ENCODE data around the gene RTN4IP1.
A peak's percentile ranks its signal among the peaks of the same experiment; 100 is the strongest.
"Not testable (repeated sequence)": the region's sequence is repeated elsewhere in the genome, so short reads cannot be mapped to it uniquely, and the experiment has no call there.

RTN4IP1 gene

DNA sequence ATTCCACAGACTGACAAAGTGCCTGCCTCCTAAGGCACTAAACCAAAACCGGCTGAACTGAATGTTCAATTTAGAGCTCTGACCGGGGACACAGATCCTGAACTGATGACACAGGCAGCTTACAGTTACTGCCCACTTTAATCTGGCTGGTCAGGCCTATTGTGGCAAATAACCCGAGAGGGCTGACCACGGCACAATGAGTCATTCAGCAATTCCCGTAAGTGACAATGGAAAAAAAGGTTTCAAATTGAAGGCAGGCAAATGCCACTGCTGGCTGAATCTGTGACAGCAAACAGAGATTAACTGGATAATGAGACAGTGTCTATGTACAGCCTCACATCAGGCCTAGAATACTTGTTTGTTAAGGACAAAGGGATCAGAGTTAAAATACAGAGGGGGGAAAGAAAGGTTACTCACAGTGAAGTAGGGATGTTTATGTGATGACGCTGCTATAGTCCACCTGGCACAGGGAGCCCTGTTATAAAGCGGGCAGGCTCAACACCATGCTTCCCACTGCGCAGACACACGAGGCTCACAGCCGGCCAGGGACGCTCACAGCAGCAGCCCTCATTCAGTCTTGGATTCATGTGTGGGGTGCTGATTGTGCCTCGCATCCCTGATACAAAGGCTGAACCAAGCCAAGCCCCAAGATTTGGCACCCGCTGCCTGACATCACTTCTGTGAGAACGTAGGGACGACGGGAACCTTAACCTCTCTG lies 54.4 kb downstream of the RTN4IP1 start:
- DNase-seq, result no peak

DNA sequence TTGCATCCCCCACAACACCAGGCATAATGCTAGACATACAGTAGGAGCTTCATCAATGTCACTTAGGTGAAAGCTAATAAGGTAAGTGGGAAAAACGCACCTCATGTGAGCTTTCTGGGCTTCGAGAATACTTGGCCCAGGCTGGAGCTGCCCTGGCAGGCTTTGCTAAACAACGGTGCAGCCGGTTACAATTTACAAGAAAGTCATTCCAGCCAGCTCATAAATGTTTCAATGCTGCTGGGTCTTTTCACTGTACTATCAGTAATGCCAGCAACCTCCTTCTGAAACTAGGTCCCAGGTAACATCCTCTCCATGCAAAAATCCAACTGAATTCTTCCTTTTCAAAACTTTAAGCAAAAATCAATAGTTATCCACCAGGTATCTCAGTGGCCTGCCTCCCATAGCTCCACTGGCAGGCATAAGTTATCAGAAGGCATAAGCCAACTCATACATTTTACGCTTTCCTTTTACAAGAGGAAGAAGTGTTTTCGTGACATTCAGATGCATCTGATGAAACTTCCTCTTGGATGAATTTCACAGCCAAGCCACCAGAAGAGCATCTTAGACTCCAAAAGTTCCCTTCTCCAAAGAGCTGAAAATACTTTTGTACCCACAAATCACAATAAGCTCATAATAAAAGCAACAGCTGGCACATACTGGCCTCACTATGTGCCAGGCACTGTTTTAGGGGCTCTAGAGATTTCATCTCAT lies 56.3 kb downstream of the RTN4IP1 start:
- peak; percentile 59 to 60 for DNase-seq

DNA sequence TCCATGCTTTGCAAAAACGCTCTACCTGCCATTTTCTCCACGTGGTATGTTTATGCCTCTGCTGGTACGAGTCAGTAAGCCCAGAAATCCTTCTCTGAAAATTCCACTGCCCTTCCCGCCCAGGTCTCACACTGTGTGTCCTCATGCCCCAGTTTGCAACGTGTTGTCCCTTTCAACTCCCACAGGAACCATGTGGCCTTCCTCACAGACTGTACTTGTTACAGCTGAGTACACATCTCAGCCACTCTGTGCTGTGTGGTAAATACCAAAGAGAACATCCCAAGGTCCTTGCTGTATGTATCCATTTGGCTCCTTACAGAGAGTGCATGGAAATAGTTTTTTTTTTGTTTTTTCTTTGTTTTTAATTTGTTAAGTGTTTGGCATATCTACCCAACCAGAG lies 56.9 kb downstream of the RTN4IP1 start:
- no peak for DNase-seq

DNA sequence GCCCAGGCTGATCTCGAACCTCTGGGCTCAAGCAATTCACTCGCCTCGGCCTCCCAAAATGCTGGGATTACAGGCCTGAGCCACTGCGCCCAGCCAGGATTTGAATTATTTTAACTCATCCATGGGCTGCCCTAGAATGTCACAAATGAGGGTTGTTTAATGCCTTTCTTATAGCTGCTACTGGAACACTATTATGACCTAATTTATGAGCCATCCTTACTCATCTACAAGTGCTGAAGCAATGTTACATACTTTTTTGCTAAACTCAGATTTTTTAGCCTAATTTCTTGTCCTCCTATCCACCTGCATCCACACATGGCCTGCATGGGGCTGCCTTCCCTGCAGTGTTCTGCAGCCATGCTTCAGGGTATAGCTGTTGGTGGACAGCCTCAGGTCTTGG lies 59.9 kb downstream of the RTN4IP1 start:
- no peak for DNase-seq

DNA sequence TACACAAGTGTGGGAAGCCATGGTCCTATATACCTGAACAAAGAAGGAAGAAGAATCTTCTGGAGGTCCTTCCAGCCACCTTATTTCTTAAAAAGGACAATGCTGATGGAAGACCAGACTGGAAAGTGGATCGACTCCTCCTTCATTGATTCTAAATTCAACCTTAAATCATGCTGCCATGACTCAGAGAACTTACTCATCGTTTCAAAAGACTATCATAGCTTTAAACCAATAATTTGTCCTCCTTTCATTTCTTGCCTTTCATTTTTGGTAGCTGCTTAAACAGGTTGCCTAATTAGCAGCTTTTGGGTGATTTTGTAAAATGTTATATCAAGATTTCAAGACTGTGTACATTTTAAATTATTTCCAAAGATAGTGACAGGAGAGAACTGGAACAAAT lies 60.8 kb downstream of the RTN4IP1 start:
- DNase-seq, result no peak

DNA sequence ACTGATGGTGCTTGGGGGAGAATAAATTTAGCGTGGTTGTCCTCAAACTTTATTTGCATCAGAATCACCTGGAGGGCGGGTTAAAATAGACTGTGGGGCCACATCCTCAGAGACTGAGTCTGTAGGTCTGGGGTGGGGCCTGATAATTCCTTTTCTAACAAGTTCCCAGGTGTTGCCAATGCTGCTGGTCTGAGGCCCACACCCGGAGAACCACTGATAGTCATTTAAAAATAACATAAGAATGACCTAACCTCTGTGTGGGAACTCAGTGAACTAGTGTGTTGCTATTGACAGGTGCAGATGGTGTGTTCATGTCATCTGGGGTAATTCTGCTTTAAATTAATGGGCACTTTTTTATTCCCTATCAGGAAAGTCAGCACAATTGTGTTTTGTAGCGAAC lies 64.8 kb downstream of the RTN4IP1 start:
- no peak for DNase-seq

DNA sequence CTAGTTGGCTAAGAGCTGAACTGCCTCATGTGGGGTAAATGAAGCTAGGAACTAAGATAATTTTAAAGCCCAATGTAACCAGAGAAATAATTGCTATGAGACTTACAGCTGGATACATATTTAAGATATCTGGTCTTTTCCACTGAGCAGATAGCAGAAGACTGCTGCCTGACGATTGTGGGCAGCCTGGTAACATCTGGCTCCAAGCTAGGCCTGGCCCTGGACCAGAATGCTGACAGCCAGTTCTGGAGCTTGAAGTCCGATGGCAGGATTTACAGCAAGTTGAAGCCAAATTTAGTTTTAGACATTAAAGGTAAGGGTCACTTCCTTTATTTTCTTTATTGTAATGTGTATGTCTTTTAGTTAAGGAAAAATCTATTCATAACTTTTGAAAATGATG lies 65.7 kb downstream of the RTN4IP1 start:
- DNase-seq, result no peak

DNA sequence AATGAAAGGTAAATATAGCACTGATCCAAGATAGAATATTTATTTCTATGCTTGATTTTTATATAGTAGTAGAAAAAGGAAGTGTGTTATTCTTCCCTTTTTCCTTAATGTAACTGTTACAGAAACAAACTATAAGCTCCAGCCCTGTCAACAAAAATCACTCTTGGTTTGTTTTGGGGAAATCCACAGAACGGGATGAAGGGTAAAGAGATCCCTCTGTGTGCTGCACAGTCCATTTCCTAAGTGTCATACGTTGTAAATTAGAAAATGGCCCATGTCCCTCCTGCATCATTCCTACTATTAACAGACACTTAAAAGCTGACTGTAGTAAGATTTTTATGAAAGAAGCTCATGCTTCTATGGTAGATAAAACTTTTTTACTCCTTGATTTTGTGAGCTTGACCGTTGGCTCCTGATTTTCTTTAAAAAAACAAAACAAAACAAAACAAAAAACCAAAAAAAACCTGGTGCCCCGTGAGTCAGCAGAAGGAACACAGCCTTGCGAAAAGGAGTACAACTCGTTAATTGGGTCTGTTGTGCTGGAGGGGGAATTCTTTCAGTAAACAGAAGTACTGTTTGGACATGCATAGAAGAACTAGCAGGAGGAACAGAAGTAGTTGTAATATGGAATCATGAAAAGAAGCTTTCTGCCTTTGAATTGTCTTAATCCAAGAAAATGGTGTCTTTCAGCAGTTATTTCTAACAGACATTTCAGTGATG lies 67.5 kb downstream of the RTN4IP1 start:
- DNase-seq, result no peak

DNA sequence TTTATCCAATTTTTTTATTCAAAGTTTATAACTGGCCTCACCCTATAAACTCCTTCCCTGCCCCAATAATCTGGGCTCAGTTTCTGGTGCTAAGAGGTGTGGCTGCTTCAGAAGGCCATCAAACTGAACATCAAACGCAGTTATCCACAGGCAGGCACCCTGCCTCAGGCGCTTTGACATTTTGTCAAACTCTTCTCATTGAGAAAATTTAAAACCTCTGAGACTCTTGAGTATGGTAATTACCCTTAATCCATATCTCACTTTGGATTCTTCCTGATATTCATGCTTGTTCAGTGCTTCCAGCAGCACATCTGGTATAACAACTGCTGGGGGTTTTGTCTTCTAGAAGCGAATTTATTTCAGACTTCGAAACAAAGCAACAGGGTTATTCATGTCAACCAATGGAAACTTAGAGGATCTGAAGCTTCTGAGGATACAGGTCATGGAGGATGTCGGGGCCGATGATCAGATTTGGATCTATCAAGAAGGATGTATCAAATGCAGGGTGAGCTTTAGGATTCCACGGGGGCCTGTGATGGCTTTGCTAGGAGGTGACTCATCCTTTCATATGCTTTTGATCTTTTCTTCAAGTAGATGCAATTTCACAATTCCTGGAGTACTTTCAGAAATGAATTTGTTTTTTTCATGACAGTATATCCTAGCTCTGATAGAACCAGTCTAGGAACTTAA lies 68.2 kb downstream of the RTN4IP1 start:
- peak; percentile 37 to 52 for DNase-seq

DNA sequence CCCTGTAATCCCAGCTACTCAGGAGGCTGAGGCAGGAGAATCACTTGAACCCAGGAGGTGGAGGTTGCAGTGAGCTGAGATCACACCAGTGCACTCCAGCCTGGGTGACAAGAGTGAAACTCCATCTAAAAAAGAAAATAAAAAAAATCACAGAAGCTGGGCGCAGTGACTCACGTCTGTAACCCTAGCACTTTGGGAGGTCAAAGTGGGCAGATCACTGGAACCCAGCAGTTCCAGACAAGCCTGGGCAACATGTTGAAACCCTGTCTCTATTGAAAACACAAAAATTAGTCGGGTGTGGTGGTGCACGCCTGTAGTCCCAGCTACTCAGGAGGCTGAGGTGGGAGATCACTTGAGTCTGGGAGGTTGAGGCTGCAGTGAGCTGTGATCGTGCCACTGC lies 69.6 kb downstream of the RTN4IP1 start:
- not testable (repeated sequence) for DNase-seq

DNA sequence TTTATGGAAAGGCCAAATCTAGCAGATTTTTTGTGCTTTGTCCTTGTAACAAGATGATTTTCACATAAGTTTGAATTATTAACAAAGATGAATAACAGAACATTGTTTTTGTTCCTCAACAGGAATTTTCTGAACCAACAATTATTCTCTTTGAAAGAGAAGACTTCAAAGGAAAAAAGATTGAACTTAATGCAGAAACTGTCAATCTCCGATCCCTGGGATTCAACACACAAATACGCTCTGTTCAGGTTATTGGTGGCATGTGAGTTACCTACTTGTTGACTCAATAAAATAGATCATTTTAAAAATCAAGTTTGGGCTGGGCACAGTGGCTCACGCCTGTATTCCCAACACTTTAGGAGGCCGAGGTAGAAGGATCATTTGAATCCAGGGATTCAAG lies 70.9 kb downstream of the RTN4IP1 start:
- DNase-seq, result no peak

DNA sequence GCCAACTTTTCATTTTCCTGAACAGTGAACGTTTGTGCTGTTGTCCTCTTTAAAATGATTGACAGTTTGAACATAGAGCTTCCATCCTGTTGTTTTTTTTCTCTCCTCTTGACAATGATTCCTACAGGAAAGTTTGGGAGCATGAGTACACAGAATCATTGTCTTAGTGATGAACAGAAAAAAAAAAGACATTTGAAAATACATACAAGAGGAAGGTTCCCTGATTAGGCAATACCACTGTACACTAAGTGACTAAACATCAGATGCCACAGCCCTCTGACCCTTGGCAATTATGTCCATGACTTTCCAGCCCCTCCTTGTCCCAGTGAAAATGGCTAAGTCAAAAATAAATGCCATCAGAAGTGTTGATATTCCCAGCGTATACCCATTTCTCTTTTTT lies 71.5 kb downstream of the RTN4IP1 start:
- DNase-seq, result peak; percentile 30 to 54

DNA sequence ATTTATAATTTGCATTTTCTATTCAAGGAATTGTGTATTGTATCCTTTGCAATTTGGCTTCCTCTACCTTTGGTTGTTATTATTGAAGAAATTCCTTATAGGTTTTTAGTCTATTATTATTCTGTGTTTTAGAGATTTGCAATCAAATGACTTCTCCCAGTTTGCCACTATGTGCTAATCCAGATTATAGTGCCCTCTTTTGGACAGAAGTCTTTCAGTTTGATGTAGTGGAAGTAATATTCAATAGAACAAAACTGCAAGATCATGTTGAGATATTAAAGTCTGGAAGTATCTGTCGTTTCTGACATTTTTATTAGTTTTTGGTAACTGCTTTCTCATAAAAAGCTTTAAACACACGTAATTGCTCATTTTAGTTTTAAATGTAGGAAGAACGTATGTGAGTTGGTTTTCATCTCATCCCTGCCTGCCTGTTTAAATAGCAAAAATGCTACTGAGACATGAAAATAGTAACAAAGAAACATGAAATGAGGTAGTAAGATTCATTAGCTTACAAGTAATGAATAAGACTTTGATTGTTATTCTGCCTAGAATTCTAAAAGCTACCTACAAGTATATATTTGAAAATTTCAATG lies 72.8 kb downstream of the RTN4IP1 start:
- peak; percentile 70 to 71 for DNase-seq

DNA sequence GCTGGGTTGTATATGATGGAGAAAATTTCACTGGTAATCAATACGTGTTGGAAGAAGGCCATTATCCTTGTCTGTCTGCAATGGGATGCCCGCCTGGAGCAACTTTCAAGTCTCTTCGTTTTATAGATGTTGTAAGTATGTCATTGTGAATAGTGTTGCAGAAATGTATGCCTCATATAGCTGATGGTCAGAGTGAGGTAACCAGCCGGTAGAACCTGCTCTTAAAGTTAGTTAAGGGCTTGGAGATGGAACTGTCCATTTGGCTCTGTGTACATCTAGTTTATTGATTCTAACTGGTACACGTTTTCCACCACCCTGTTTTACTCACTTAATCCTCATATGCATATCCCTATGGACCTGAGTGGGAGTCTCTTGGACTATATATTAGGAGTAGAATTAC lies 73.5 kb downstream of the RTN4IP1 start:
- no peak for DNase-seq

DNA sequence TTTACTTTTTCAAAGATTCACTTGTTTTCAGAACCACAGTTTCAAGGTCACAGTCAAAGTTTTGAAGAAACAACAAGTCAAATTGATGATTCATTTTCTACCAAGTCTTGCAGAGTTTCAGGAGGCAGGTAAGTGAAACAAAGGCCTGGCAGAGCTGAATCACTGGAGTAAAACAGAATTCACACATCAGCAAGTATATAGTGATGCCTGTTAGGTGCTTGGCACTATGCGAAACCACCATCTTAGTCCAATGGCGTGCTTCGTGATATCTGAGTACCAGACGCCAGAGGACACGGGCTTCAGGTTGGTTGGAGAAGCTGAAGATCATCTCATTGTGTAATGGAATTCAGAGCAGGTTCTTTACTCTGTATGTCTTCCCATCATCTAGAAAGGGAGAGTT lies 75.9 kb downstream of the RTN4IP1 start:
- DNase-seq, result no peak

DNA sequence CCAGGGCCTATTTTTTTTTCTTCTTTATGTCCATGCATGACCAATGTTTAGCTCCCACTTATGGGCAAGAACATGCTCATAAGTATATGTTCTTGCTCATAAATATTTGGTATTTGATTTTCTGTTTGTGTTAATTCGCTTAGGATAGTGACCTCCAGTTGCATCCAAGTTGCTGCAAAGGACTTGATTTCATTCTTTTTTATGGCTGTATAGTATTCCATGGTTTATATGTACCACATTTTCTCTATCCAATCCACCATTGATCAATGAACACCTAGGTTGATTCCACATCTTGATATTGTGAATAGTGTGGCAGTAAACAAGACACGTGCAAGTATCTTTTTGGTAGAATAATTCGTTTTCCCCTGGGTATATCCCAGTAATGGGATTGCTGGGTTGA lies 78.1 kb downstream of the RTN4IP1 start:
- DNase-seq, result no peak

DNA sequence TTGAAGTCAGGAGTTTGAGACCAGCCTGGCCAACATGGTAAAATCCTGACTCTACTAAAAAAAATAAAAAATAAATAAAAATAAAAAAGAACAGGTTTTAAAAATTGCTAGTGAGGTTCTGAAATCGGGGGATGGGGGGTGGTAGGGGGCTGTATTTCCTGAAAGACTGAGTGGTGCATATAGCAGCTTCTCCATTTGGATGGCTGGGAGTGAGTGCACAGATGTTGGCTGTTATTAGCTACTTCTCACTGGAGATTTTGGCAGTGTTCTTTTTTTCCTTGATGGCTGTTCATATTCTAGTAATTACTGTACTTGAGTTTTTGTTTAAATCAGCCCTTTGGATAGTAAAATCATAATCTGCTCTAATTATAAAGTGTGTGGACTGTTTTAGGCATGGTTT lies 79.8 kb downstream of the RTN4IP1 start:
- no peak for DNase-seq

DNA sequence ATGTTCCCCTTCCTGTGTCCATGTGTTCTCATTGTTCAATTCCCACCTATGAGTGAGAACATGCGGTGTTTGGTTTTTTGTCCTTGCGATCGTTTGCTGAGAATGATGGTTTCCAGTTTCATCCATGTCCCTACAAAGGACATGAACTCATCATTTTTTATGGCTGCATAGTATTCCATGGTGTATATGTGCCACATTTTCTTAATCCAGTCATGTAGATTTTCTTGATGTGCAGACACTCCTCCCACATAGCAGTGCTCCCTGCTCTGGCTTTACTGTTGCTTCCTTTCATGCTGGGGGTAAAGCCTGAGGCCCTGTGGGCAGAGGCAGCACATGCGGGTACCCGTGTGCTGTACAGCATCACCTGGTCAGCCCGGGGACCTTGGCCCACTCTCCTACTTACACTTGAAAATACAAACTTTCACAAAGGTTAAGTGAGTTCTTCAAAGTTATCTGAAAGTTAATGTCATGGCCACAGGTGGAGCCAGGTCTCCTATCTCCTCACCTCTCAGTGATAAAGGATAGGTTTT lies 80.3 kb downstream of the RTN4IP1 start:
- DNase-seq, result not testable (repeated sequence)

DNA sequence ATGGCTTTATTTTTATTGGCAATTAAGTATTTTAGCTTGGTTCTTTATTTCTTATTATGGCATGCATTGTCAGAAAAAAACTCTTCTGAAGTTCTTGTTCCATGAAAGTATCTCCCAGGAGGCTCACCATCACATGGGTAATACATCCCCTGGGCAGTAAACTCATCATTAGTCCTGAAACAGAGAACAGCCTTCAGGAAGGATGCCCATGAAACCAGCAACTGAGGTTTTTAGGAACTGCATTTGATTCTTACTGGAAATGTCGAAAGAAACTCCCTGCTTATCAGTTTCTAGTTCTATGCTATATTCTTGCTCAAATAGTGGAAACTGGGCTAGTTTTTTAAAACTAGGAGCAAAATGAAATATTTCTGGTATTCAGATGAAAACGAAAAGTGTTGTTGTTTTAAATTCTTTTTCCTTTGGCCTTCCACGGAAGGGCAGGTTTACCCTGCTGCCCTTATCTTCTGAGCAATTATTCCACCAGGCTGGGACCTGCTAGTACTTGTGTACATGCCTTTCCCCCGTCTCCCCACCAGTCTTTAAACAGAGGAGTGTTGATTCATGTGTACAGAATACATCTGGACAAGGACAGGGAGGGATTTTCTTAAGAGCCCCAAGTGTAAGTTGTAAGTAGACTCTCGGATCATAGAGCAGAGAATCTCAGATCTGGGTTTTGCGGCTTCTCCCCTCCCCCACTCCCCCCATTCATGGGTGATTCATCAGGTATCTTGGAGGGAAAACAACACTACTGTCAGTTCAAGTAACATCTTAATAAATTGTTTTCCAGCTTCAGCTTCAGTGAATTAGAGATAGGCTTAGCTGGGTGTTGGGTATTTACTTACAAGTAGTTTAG lies 81.5 kb downstream of the RTN4IP1 start:
- no peak for DNase-seq

DNA sequence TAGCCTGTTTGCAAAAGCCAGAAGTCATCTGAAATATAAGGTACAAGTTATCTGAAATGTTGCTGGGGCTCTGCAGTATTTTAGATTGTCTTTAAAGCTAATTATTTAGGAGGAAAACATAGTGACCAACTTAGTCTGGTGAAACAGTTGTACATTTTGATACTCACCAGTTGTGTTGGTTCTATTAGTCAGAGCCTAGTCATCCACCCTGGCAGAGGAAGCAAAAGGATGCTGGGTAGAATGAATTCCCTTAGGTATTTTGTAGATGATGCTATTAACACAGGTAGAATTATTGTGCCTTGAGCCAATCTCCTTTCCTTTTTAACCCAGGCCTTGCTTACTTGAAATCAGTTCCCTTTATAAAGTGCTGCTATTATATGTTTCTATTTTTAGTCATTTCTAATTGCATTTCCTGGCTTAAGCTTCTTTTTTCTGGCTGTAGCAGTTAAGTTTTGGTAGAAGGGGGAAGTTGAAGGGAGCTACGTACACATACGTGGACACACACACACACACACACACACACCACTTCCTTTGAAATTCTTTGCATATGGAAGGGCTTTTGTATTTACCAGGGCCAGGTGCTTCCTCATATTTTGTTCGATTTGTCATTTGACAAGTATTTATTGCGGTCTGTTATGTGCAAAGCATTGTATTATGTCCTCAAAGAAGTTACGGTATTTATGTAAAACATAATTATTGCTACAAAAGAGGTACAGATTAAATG lies 82.4 kb downstream of the RTN4IP1 start:
- peak; percentile 94 to 95 for DNase-seq

DNA sequence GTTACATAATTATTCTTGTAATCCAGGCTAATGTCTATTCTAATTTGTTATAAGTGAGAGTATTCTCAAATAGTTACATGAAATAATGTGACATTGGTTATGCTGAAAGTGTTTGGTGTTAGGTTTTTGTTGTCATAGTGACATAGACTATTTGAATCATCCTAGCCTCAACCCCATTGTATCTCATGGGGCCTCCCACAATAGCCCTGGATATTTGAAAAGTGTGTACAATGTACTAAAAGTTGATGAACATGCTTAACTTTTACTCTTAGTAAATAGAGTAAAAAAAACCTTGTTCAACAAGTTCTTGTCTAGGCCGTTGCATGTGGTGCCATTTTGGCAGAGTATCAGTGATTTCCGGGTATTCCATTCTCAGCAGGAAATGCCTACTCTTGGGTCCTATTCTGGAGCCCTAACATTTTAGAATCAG lies 83.0 kb downstream of the RTN4IP1 start:
- DNase-seq, result no peak

Data from AML-193 (cell line).